Measurements from ENCODE around the gene GATC.

Gene GATC

DNA sequence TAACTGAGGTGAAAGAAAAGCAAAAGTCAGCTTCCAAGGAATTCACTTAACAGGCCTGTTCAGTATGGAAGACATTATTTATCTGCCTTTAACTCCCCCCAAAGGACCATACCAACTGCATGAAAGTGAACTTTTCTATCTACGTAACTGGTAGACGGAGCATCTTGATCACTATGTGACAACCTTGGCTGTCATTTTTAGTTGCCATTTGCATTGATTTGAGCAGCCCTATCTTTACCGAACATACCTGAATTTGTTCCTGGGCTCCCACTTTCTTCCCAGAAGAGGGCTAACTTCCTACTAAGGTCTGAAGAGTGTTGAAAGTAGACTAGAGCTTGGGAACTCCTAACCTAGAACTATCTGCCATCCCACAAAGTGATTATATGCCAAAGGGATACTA, 13.9 kb downstream of the GATC start:
- ChIA-PET CTCF (interaction anchor here (0.7 to 2.4 kb wide), 2 partner anchors 9 to 191 kb away, joined by 3 to 7 read pairs; no protein-coding TSS in a partner anchor), POLR2A (no interaction called here)
- TF ChIP-seq FOXA1 (IDR thresholded peaks at IDR 0.05) (no peak), HDGF (IDR thresholded peaks at IDR 0.05; ENCODE audit: borderline replicate concordance) (no peak), FOXK2 (IDR thresholded peaks at IDR 0.05) (no peak), BHLHE40 (IDR thresholded peaks at IDR 0.05; ENCODE audit: borderline replicate concordance) (no peak), SP1 (IDR thresholded peaks at IDR 0.05) (no peak), ARNT (IDR thresholded peaks at IDR 0.05) (no peak), SUZ12 (IDR thresholded peaks at IDR 0.05) (no peak), LEF1 (IDR thresholded peaks at IDR 0.05; ENCODE audit: borderline replicate concordance) (no peak), ELF4 (IDR thresholded peaks at IDR 0.05) (no peak), FOXM1 (IDR thresholded peaks at IDR 0.05; ENCODE audit: borderline replicate concordance) (no peak), L3MBTL2 (conservative IDR thresholded peaks at IDR 0.05) (no peak), ZNF384 (IDR thresholded peaks at IDR 0.05) (no peak), CTBP1 (IDR thresholded peaks at IDR 0.05; ENCODE audit: borderline replicate concordance) (no peak), TARDBP (IDR thresholded peaks at IDR 0.05) (no peak), NFRKB (IDR thresholded peaks at IDR 0.05) (no peak)
- TF ChIP-seq, protein P1, sequence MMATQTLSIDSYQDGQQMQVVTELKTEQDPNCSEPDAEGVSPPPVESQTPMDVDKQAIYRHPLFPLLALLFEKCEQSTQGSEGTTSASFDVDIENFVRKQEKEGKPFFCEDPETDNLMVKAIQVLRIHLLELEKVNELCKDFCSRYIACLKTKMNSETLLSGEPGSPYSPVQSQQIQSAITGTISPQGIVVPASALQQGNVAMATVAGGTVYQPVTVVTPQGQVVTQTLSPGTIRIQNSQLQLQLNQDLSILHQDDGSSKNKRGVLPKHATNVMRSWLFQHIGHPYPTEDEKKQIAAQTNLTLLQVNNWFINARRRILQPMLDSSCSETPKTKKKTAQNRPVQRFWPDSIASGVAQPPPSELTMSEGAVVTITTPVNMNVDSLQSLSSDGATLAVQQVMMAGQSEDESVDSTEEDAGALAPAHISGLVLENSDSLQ (IDR thresholded peaks at IDR 0.05): no peak
- no peak for DNase-seq (ENCODE audit: extremely low spot score)

DNA sequence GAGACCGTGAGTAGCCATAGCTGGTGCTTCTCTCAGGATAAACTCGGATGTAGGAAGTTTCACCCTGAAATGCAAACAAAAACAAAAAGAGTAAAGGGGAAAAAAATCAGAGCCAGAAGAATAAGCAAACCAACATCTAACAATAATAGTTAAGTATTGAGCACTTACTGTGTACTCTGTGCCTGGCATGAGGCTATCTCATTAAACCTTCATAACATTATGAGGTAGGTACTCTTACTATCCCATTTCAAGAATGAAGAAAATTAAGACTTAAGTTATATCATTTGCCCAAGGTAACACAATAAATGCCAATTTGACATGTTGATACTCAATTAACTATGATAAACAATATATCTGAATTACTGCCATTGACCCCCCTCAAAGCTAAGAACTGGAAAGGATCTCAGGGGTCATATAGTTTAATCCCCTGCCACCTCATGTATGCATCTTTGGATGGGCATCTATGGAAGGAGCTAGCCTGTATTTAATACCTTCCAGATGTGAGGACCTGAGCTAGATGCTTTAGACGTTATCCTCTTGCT, 15.9 kb downstream of the GATC start:
- TF ChIP-seq FOXK2 (IDR thresholded peaks at IDR 0.05): no peak
- TF ChIP-seq LEF1 (IDR thresholded peaks at IDR 0.05; ENCODE audit: borderline replicate concordance): no peak
- no peak for TF ChIP-seq BHLHE40 (IDR thresholded peaks at IDR 0.05; ENCODE audit: borderline replicate concordance)
- TF ChIP-seq L3MBTL2 (conservative IDR thresholded peaks at IDR 0.05): no peak
- no peak for TF ChIP-seq SP1 (IDR thresholded peaks at IDR 0.05)
- POLR2A ChIA-PET: interaction anchor here (0.7 to 2.2 kb wide), 3 partner anchors 10 to 171 kb away, joined by 3 to 8 read pairs (median 4); partner anchors contain the start of genes RNU4-1 and RNU4-2
- no peak for DNase-seq (ENCODE audit: extremely low spot score)
- CTCF ChIA-PET: no interaction called here

DNA sequence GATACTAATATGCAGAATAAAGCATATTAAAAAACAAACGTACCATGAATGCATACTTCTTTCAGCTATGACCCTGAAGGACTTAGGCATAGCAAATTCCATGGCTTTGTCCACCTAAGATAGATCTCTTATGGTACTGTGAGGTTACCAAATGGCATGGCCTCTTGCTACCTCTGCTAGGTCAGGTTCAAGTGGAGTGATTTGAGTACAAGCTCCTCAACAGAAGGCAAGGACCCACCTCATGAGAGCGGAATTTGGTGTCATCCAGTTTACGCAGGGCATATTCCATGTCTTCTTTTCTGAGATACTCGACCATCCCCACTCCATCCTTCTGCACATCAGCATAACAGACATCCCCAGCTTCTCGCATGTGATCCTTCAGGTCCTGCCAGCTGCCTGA, 17.5 kb downstream of the GATC start:
- TF ChIP-seq SUZ12 (IDR thresholded peaks at IDR 0.05): no peak
- no peak for TF ChIP-seq TARDBP (IDR thresholded peaks at IDR 0.05)
- no peak for TF ChIP-seq BHLHE40 (IDR thresholded peaks at IDR 0.05; ENCODE audit: borderline replicate concordance)
- TF ChIP-seq ARNT (IDR thresholded peaks at IDR 0.05): no peak
- no peak for TF ChIP-seq LEF1 (IDR thresholded peaks at IDR 0.05; ENCODE audit: borderline replicate concordance)
- TF ChIP-seq, protein P1 (IDR thresholded peaks at IDR 0.05): no peak
- TF ChIP-seq ELF4 (IDR thresholded peaks at IDR 0.05): no peak
- TF ChIP-seq CTBP1 (IDR thresholded peaks at IDR 0.05; ENCODE audit: borderline replicate concordance): no peak
- POLR2A ChIA-PET: interaction anchor here (2.2 kb wide), 1 partner anchor 172 kb away, joined by 8 read pairs; the partner anchor contains the start of genes RNU4-1 and RNU4-2
- DNase-seq (ENCODE audit: extremely low spot score): no peak
- CTCF ChIA-PET: interaction anchor here (1.1 kb wide), 1 partner anchor 25 kb away, joined by 3 read pairs; no protein-coding TSS in a partner anchor

DNA sequence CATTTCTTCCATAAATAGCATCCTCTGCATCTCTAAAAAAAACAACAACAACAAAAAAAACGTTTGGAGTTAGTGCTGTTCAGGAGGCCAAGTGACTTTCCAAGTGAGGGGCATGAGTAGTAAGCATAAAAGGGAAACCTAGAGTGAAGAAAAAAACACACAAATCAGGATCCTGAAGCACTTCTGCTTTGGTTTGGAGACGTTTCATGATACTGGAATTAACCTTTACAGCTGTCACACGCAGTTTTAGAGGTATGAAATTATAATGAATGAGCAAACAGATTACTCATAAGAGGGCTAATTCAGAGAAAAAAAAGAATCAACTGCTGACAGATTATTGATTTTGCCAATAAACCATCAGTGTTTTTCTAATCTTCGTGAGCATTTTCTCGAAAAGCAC, 19.5 kb downstream of the GATC start:
- no peak for TF ChIP-seq L3MBTL2 (conservative IDR thresholded peaks at IDR 0.05)
- TF ChIP-seq CTBP1 (IDR thresholded peaks at IDR 0.05; ENCODE audit: borderline replicate concordance): no peak
- TF ChIP-seq FOXK2 (IDR thresholded peaks at IDR 0.05): no peak
- TF ChIP-seq ARNT (IDR thresholded peaks at IDR 0.05): no peak
- TF ChIP-seq HDGF (IDR thresholded peaks at IDR 0.05; ENCODE audit: borderline replicate concordance): no peak
- no peak for TF ChIP-seq SP1 (IDR thresholded peaks at IDR 0.05)
- no peak for TF ChIP-seq FOXM1 (IDR thresholded peaks at IDR 0.05; ENCODE audit: borderline replicate concordance)
- TF ChIP-seq FOXA1 (IDR thresholded peaks at IDR 0.05): no peak
- no peak for TF ChIP-seq NFRKB (IDR thresholded peaks at IDR 0.05)
- no peak for TF ChIP-seq ELF4 (IDR thresholded peaks at IDR 0.05)
- no peak for TF ChIP-seq BHLHE40 (IDR thresholded peaks at IDR 0.05; ENCODE audit: borderline replicate concordance)
- TF ChIP-seq LEF1 (IDR thresholded peaks at IDR 0.05; ENCODE audit: borderline replicate concordance): no peak
- TF ChIP-seq TARDBP (IDR thresholded peaks at IDR 0.05): no peak
- POLR2A ChIA-PET: interaction anchor here (0.9 to 1.4 kb wide), 3 partner anchors 19 to 174 kb away, joined by 3 read pairs; partner anchors contain the start of genes COQ5 and RNU4-2
- CTCF ChIA-PET: interaction anchor here (0.6 to 1.7 kb wide), 5 partner anchors 7 to 110 kb away, joined by 3 to 7 read pairs (median 5); no protein-coding TSS in a partner anchor
- no peak for DNase-seq (ENCODE audit: extremely low spot score)

DNA sequence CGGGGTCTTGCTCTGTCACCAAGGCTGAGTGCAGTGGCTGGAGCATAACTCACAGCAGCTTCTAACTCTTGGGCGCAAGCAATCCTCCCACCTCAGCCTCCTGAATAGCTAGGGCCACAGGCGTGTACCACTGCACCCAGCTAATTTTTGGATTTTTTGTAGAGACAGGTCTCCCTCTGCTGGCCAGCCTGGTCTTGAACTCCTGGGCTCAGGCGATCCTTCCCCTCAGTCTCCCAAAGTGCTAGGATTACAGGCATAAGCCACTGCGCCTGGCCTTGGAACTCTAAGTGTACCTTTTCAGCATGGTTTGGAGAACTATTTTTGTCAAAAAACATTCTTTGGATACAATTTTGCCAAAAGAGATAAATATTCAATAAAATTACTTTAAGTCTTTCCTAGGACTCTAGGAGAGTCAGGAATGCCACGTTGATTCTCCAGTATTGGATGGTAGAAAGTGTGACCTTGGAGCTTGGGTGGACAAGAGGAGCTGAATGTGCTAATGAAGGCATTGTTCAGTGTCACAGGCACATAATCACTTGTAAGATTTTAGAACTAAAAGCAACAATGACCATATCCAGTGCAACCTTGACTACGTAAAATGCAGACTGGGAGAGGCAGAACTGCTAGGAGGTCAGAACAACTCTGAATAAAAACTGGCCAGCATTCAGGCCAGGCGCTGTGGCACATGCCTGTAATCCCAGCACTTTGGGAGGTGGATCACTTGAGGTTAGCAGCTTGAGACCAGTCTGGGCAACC, 20.5 kb downstream of the GATC start:
- no peak for DNase-seq (ENCODE audit: extremely low spot score)
- POLR2A ChIA-PET: interaction anchor here (0.6 to 1.7 kb wide), 8 partner anchors 15 to 175 kb away, joined by 3 to 9 read pairs (median 3); partner anchors contain the start of genes COQ5, COX6A1, DYNLL1 and RNU4-2
- 0 out of 2 replicates have a peak, but pooled peaks have one; percentile 15 for TF ChIP-seq ZNF384 (IDR thresholded peaks at IDR 0.05)
- TF ChIP-seq L3MBTL2 (conservative IDR thresholded peaks at IDR 0.05): no peak
- CTCF ChIA-PET: interaction anchor here (0.6 to 1.7 kb wide), 10 partner anchors 8 to 301 kb away, joined by 3 to 7 read pairs (median 4); partner anchors contain the start of gene COQ5

DNA sequence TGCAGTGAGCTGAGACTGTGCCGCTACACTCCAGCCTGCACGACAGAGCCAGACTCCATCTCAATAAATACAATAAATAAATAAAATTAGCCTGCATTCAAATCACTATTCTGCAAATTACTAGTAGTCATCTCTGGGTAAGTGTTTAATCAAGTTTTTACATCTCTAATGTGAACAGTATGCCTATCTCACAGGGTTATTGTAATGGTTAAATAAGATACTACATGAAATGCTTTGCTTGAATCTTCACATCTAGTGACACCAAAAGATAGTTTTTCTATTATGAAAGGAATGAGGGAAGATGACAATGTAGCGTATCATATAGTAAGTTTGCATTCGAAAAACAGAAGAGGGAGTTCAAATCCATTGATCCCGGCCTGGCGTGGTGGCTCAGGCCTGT, 21.2 kb downstream of the GATC start:
- DNase-seq (ENCODE audit: extremely low spot score): no peak
- POLR2A ChIA-PET: interaction anchor here (1.1 to 3.9 kb wide), 5 partner anchors 11 to 176 kb away, joined by 3 to 17 read pairs (median 6); partner anchors contain the start of genes DYNLL1 and RNU4-2
- no peak for TF ChIP-seq ZNF384 (IDR thresholded peaks at IDR 0.05)
- TF ChIP-seq SUZ12 (IDR thresholded peaks at IDR 0.05): no peak
- no peak for TF ChIP-seq TARDBP (IDR thresholded peaks at IDR 0.05)
- no peak for TF ChIP-seq FOXK2 (IDR thresholded peaks at IDR 0.05)
- TF ChIP-seq HDGF (IDR thresholded peaks at IDR 0.05; ENCODE audit: borderline replicate concordance): no peak
- TF ChIP-seq L3MBTL2 (conservative IDR thresholded peaks at IDR 0.05): no peak
- TF ChIP-seq, protein P1 (IDR thresholded peaks at IDR 0.05): no peak
- TF ChIP-seq ELF4 (IDR thresholded peaks at IDR 0.05): no peak
- no peak for TF ChIP-seq BHLHE40 (IDR thresholded peaks at IDR 0.05; ENCODE audit: borderline replicate concordance)
- no peak for TF ChIP-seq CTBP1 (IDR thresholded peaks at IDR 0.05; ENCODE audit: borderline replicate concordance)
- CTCF ChIA-PET: interaction anchor here (0.6 to 1.7 kb wide), 4 partner anchors 11 to 78 kb away, joined by 3 to 6 read pairs (median 4); no protein-coding TSS in a partner anchor
